ENCODE results near the gene PPP2R5A.
"Not testable (repeated sequence)": the region's sequence is repeated elsewhere in the genome, so short reads cannot be mapped to it uniquely, and the experiment has no call there.

The PPP2R5A gene

GRCh38 chr1:212379366-212379765, 94.2 kb downstream of the PPP2R5A start:
- TF ChIP-seq ZNF274 (IDR thresholded peaks at IDR 0.05; ENCODE audit: low read depth, low read length): no peak
- H3K4me3 ChIP-seq (ENCODE audit: low read length): no peak overlapping the region

DNA sequence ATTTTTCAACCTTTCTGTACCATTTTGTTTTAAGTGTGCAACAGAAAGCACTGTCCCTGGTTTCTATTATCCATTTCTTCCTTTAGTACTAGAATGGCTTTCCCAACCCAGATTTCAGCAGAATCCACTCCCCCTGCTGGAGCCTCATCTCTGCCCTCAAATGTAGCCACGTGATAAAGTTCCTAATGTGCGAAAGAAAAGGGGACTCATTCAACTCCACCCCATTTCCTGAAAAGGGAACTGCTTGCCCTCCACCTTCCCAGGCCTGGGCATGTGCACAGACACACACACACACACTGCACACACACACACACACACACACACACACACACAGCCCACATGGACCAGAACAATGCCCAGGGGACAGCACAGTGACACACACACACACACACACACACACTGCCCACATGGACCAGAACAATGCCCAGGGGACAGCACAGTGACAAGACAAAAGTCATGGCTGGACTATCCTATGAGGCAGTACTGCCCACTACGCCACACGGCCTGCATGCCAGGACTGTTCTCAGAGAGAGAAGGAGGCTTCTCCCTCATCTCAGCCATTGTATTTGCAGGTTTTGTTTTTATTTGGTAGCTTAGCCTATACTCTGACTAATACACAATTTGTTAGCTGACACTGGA, 96.3 kb downstream of the PPP2R5A start:
- no peak overlapping the region for H3K4me3 ChIP-seq (ENCODE audit: low read length)
- no peak for TF ChIP-seq ZNF274 (IDR thresholded peaks at IDR 0.05; ENCODE audit: low read depth, low read length)

GRCh38 chr1:212386029-212386428, 100.8 kb downstream of the PPP2R5A start:
- no peak overlapping the region for H3K4me3 ChIP-seq (ENCODE audit: low read length)
- no peak for TF ChIP-seq ZNF274 (IDR thresholded peaks at IDR 0.05; ENCODE audit: low read depth, low read length)

GRCh38 chr1:212388985-212389716, 103.9 kb downstream of the PPP2R5A start:
- TF ChIP-seq ZNF274 (IDR thresholded peaks at IDR 0.05; ENCODE audit: low read depth, low read length): no peak
- H3K4me3 ChIP-seq (ENCODE audit: low read length): no peak overlapping the region

- H3K4me3 ChIP-seq (ENCODE audit: low read length): not testable (repeated sequence)
Observed at GRCh38 chr1:212395678-212396437, 110.6 kb downstream of the PPP2R5A start.

GRCh38 chr1:212396638-212397037, 111.4 kb downstream of the PPP2R5A start:
- TF ChIP-seq ZNF274 (IDR thresholded peaks at IDR 0.05; ENCODE audit: low read depth, low read length): no peak
- H3K4me3 ChIP-seq (ENCODE audit: low read length): no peak overlapping the region

- no peak for TF ChIP-seq ZNF274 (IDR thresholded peaks at IDR 0.05; ENCODE audit: low read depth, low read length)
- H3K4me3 ChIP-seq (ENCODE audit: low read length): no peak overlapping the region
Observed at GRCh38 chr1:212397171-212397570, 112.0 kb downstream of the PPP2R5A start.

- no peak for TF ChIP-seq ZNF274 (IDR thresholded peaks at IDR 0.05; ENCODE audit: low read depth, low read length)
- H3K4me3 ChIP-seq (ENCODE audit: low read length): no peak overlapping the region
Observed at GRCh38 chr1:212401042-212401441, 115.8 kb downstream of the PPP2R5A start.

DNA sequence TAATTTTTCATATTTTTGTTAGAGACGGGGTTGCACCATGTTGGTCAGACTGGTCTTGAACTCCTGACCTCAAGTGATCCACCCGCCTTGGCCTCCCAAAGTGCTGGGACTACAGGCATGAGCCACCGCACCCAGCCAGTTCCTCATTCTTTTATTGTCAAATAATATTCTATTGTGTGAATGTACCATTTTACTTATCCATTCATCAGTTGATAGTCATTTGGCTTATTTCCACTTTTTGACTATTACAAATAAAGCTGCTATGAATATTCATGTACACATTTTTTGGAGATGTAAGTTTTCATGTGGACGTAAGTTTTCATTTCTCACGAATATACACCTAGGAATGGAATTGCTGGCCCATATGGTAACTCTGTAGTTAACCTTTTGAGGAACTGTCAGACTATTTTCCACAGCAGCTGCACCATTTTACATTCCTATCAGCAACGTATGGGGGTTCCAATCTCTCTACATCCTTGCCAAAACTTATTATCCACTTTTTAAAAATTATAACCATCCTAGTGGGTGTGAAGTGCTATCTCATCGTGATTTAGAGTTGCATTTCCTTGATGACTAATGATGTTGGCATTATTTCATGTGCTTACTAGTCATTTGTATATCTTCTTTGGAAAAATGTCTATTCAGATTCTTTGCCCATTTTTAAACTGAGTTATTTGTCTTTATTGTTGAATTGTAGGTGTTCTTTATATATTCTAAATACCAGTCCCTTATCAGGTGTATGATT, 116.8 kb downstream of the PPP2R5A start:
- no peak overlapping the region for H3K4me3 ChIP-seq (ENCODE audit: low read length)
- TF ChIP-seq ZNF274 (IDR thresholded peaks at IDR 0.05; ENCODE audit: low read depth, low read length): no peak

GRCh38 chr1:212402666-212403321, 117.6 kb downstream of the PPP2R5A start:
- H3K4me3 ChIP-seq (ENCODE audit: low read length): no peak overlapping the region
- TF ChIP-seq ZNF274 (IDR thresholded peaks at IDR 0.05; ENCODE audit: low read depth, low read length): no peak

DNA sequence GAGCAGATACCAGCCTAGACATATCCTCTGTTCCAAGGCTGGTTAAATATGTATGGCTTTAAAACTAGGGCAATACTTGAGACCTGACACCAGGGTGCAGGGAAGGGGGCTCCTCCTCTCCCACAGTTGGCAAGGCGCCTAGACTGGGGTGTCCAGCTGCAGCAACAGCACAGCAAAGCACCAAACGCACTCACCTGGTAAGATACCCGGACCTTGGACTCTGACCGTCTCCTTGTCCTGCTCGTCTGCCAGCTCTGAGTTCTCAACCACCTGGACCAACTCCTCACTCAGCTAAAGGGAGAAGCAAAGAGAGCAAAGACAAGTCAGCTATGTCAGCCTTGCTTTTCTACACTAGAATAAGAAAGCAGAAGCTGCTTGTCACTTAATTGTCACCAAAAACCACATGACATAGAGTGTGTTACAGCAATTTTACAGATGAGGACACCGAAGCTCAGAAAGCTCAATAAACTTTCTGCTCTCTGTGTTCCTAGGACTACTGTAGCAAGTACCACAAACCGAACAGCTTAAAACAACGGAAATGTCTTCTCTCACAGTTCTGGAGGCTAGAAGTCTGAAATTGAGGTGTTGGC, 125.1 kb downstream of the PPP2R5A start:
- no peak overlapping the region for H3K4me3 ChIP-seq (ENCODE audit: low read length)
- TF ChIP-seq ZNF274 (IDR thresholded peaks at IDR 0.05; ENCODE audit: low read depth, low read length): no peak
